ENCODE results near the gene ITPK1. TPM values are rescaled to one million over a fixed set of nuclear protein-coding genes. Genes with fewer than 3 reads are reported as not detected.

ITPK1 gene
- total and polyA plus RNA-seq, 2 donors (not counting 3 experiments of a cell fraction or from before 2014, with no cell fraction given) = 39.6 to 51.8 TPM

DNA sequence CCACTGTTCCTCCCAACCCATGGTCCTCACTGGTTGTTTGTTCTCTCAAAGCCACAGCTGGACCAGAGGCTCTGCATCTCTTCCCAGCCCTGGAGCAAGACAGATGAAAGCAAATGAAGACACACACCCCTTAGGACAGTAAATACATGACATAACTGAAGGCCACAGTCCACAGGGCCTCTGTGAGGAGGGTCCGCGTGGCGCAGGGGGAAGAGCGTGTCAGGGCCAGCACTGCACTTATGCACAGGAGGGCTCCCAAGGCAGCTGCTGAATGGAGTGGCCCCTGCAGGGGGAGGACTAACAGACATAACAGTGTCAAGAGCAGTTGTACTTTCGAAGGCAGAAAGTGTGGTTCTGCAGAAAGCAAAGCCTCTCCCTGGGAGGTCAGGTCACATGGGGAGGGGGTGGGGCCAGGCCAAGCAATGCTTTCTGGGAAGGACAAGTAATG lies 112.8 kb downstream of the ITPK1 start:
- TF ChIP-seq EZH2 (IDR thresholded peaks at IDR 0.05; ENCODE audit: borderline replicate concordance, low read depth, low read length, severe bottlenecking) (no peak), JUN (IDR thresholded peaks at IDR 0.05; ENCODE audit: borderline replicate concordance, insufficient read depth, insufficient read length, low read depth) (no peak), GATA2 (IDR thresholded peaks at IDR 0.05; ENCODE audit: insufficient read depth, insufficient read length, low read depth, low read length) (no peak), FOS (IDR thresholded peaks at IDR 0.05; ENCODE audit: borderline replicate concordance, insufficient read depth, low read length) (no peak), MYC (IDR thresholded peaks at IDR 0.05; ENCODE audit: low read depth, low read length) (no peak), POLR2AphosphoS5 (IDR thresholded peaks at IDR 0.05; ENCODE audit: insufficient read depth, low read depth, low read length) (no peak), POLR2A (IDR thresholded peaks at IDR 0.05; ENCODE audit: low read depth, low read length) (no peak)
- TF ChIP-seq, protein P1, sequence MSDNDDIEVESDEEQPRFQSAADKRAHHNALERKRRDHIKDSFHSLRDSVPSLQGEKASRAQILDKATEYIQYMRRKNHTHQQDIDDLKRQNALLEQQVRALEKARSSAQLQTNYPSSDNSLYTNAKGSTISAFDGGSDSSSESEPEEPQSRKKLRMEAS (IDR thresholded peaks at IDR 0.05; ENCODE audit: insufficient read depth, insufficient read length) = no peak
- TF ChIP-seq, protein P2, sequence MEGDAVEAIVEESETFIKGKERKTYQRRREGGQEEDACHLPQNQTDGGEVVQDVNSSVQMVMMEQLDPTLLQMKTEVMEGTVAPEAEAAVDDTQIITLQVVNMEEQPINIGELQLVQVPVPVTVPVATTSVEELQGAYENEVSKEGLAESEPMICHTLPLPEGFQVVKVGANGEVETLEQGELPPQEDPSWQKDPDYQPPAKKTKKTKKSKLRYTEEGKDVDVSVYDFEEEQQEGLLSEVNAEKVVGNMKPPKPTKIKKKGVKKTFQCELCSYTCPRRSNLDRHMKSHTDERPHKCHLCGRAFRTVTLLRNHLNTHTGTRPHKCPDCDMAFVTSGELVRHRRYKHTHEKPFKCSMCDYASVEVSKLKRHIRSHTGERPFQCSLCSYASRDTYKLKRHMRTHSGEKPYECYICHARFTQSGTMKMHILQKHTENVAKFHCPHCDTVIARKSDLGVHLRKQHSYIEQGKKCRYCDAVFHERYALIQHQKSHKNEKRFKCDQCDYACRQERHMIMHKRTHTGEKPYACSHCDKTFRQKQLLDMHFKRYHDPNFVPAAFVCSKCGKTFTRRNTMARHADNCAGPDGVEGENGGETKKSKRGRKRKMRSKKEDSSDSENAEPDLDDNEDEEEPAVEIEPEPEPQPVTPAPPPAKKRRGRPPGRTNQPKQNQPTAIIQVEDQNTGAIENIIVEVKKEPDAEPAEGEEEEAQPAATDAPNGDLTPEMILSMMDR (IDR thresholded peaks at IDR 0.05; ENCODE audit: extremely low read depth in 1 of 2, insufficient read depth in 1 of 2, low read depth in 1 of 2, low read length in 2 of 2) = no peak
- Histone ChIP-seq H3K4me3 (replicated peaks in 1 of 3; ENCODE audit: insufficient read depth in 1 of 3, low read depth in 1 of 3, low read length in 3 of 3) (no peak overlapping the region), H3K79me2 (ENCODE audit: control insufficient read depth, insufficient read depth, low read length) (no peaks in the 10 kb centered on the region), H3K27ac (ENCODE audit: insufficient read depth, low read depth, low read length) (no peak overlapping the region), H3K36me3 (ENCODE audit: control insufficient read depth in 2 of 2, extremely low read depth in 1 of 2, insufficient read depth in 2 of 2, low read length in 2 of 2) (no peaks in the 10 kb centered on the region), H3K9ac (replicated peaks; ENCODE audit: extremely low read depth, insufficient read depth, low read length) (no peak overlapping the region), H3K27me3 (ENCODE audit: control insufficient read depth in 2 of 2, insufficient read depth in 2 of 2, low read length in 2 of 2) (no peaks in the 10 kb centered on the region), H3K4me1 (ENCODE audit: control insufficient read depth, extremely low read depth, insufficient read depth, low read length) (no peaks in the 10 kb centered on the region), H3K9me3 (replicated peaks; ENCODE audit: control insufficient read depth, insufficient read depth, low read length) (no peaks in the 10 kb centered on the region), H4K20me1 (replicated peaks; ENCODE audit: control insufficient read depth, extremely low read depth, insufficient read depth, low read length) (no peaks in the 10 kb centered on the region), H2AFZ (ENCODE audit: low read depth, low read length) (no peak overlapping the region), H3K4me2 (ENCODE audit: insufficient read depth, low read length) (no peak overlapping the region), H3K9me1 (replicated peaks; ENCODE audit: control insufficient read depth, extremely low read depth, insufficient read depth, low read length) (no peaks in the 10 kb centered on the region)
- FAIRE-seq (no peak), DNase-seq (ENCODE audit: low read depth, low spot score) (no peak)
- ChIA-PET CTCF (no interaction called here), POLR2A (no interaction called here)
- dilution Hi-C loops (cut with MboI; ENCODE audit: extremely low pct_ligation_motif_present, low sequenced_read_pairs) (no loop called here), intact Hi-C loops (cut with micrococcal nuclease) (no loop called here)
- BruUV-seq (replicated peaks) = no TSS peak
